GM12873 (cell line): Measurements from ENCODE around the gene GJB2.

ENCODE experiments used
- TF ChIP-seq, protein P1 (sequence below): IDR thresholded peaks from 2 replicates; pipeline ENCODE4 v1.5.1; 2012; ENCODE audit warnings: low read depth, mild to moderate bottlenecking, moderate library complexity, low read length, control low read depth; ENCODE audit not compliant: insufficient read depth; ENCODE audit errors: missing control alignments

Gene GJB2

DNA sequence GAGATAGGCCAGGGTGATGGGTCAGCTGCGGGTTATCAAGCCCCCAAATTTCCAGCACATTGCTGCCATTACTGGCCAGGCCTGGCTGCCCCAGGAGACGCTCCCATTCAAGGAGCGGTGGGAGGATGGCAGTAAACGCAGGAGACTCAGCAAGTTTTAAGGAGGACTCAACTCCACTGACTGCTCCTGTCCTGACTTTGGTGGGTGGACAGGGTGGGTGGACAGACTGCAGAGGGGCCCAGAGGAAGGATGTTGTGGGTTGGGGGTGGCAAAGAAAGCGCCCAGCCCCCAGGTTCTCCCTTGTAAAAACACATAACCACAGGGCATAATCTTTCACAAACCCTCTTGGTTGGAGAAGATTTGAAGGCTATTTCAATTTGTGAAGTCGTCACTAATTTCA is 35.0 kb upstream of the GJB2 start:
- TF ChIP-seq, protein P1, sequence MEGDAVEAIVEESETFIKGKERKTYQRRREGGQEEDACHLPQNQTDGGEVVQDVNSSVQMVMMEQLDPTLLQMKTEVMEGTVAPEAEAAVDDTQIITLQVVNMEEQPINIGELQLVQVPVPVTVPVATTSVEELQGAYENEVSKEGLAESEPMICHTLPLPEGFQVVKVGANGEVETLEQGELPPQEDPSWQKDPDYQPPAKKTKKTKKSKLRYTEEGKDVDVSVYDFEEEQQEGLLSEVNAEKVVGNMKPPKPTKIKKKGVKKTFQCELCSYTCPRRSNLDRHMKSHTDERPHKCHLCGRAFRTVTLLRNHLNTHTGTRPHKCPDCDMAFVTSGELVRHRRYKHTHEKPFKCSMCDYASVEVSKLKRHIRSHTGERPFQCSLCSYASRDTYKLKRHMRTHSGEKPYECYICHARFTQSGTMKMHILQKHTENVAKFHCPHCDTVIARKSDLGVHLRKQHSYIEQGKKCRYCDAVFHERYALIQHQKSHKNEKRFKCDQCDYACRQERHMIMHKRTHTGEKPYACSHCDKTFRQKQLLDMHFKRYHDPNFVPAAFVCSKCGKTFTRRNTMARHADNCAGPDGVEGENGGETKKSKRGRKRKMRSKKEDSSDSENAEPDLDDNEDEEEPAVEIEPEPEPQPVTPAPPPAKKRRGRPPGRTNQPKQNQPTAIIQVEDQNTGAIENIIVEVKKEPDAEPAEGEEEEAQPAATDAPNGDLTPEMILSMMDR: no peak

DNA sequence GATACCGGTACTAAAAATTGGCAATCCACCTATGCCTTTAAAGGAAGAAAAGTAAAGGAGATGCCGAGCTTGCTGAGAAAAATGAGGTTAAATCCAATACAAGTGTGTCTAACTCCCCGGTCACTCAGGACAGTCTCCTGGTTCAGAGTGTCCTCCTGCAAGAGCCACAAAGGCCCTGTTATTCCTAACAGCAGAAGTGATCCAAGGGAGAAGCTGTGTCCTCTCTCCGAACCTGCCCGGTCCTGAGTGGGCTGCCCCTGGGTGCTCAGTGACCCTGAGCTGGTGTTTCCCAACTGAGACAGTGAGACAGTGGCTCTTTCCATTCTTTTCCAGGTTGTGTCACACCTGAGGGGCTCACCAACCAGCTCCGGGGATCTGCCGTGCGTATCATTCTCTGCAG is 34.5 kb upstream of the GJB2 start:
- TF ChIP-seq, protein P1: no peak

DNA sequence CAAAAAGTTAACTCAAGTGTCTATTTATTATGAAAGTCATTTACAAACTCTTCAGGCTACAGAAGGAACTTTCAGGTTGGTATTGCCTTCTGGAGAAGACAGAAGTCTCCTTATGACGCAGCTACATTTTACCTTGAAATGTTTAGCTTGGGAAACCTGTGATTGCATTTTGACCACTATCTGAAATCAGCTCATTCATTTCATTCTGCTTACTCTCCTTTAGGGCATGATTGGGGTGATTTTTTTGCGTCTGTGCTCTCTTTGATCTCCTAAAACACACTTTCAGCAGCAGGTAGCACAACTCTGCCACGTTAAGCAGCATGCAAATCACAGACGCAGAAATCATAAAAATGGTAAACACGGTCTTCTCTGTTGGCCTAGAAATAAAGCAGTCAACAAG is 29.8 kb upstream of the GJB2 start:
- TF ChIP-seq, protein P1: no peak

DNA sequence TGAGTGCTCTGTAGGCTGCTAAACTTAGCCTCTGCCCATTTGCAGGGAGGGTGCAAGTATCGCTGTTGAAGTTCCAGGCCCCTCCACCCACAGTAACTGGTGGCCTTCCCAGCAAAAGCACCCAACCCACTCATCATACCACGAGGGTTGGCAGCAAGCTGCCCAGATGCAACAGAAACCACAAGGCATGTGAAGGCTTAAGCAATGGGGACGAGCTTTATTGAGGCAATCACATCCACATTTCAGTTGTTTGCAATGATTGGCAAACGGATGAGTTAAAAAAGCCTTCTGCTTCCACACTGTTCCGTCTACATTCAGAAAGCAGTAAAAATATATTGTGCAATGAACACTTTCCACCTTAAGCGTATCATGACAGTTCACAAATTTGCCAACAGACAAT is 29.0 kb upstream of the GJB2 start:
- TF ChIP-seq, protein P1: no peak

DNA sequence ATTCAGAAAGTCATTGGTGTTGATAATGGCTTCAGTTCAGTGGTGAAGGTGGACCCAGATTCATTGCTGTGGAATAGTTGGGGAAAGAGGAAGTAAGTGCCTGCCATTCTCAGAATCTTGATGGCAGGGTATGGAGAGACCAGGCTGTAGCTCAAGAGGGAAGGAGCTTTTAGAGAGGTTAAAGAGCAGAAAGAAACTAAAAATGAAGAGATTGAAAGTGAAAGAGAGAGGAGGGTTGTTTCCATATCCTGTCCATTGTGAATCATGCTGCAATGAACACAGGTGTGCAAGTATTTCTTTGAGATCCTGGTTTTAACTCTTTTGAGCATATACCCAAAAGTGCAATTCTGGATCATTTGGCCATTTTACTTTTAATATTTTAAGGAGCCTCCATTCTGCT is 26.8 kb upstream of the GJB2 start:
- TF ChIP-seq, protein P1: no peak

DNA sequence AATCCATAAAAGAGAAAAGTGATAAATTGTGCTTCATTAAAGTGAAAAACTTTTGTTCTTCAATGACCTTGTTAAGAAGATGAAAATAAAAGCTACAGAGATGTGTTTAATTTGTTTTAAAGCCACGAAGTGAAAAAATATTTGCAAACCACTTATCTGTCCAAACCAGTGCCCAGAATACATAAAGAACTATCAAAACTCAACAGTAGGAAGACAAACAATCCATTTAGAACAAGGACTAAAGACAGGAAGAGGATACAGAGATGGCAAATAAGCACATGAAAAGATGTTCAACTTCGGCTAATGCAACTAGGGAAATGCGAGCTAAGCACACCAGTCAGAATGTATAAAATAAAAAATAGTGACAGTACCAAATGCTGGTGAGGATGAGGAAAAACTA is 24.4 kb upstream of the GJB2 start:
- TF ChIP-seq, protein P1: no peak

DNA sequence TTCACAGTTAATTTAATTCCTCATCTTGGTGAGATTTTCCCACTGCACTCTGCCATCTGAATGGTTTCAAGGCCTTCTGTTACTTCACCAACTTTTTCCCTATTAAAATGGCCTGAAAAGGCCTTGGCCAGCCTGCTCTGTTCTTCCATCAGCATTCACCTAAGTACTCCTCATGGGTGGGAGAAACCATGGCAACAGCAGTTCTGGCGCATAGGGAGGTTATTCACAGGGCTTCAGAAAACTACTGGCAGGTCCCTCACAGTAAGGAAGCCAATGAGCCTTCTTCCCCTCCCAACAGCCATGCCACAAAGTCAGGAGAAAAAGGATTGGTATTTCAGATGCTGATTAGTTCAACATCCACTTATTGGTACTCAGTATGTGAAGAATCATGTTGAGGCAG is 17.2 kb upstream of the GJB2 start:
- TF ChIP-seq, protein P1: no peak
